Measurements from ENCODE around the gene CBY2. TPM values are rescaled to one million over a fixed set of nuclear protein-coding genes. Genes with fewer than 3 reads are reported as not detected.

The CBY2 gene
- polyA plus RNA-seq, 1 experiment: not detected

DNA sequence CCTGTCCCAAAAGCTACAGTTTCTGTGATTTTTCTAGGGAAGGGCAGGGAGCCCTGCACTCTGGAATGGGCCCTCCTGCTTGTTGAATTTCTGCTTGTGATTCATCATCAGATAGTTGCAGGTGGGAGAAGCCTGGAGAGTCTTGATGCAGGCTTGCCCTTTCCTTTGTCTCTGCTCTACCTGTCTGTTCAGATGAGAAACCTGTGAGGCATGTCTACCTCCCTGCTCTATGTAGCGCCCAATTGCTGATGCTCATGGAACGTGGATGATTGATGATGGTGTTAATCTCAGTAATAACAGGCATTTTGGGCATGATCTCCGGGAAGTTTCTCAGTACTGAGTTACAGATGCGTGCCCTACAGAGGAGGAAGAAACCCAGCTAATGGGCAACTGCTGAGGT, 10.9 kb upstream of the CBY2 start:
- CTCF ChIA-PET: interaction anchor here (1.8 kb wide), 1 partner anchor 15 kb away, joined by 4 read pairs; no protein-coding TSS in a partner anchor
- no peak for DNase-seq (ENCODE audit: low read depth)
- POLR2A ChIA-PET: no interaction called here
- TF ChIP-seq, protein P1, sequence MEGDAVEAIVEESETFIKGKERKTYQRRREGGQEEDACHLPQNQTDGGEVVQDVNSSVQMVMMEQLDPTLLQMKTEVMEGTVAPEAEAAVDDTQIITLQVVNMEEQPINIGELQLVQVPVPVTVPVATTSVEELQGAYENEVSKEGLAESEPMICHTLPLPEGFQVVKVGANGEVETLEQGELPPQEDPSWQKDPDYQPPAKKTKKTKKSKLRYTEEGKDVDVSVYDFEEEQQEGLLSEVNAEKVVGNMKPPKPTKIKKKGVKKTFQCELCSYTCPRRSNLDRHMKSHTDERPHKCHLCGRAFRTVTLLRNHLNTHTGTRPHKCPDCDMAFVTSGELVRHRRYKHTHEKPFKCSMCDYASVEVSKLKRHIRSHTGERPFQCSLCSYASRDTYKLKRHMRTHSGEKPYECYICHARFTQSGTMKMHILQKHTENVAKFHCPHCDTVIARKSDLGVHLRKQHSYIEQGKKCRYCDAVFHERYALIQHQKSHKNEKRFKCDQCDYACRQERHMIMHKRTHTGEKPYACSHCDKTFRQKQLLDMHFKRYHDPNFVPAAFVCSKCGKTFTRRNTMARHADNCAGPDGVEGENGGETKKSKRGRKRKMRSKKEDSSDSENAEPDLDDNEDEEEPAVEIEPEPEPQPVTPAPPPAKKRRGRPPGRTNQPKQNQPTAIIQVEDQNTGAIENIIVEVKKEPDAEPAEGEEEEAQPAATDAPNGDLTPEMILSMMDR (IDR thresholded peaks at IDR 0.05; ENCODE audit: insufficient read depth, low read depth, low read length): no peak
- no peaks in the 10 kb centered on the region; the same call in 1 of the 2 replicates for H3K27me3 ChIP-seq (ENCODE audit: control insufficient read depth, insufficient read depth, low read length)
- H3K36me3 ChIP-seq (ENCODE audit: control insufficient read depth, insufficient read depth, low read length): no peaks in the 10 kb centered on the region
- no peak overlapping the region for H3K4me3 ChIP-seq (ENCODE audit: low read depth, low read length)

- CTCF ChIA-PET: interaction anchor here (1.8 kb wide), 1 partner anchor 15 kb away, joined by 4 read pairs; no protein-coding TSS in a partner anchor
- H3K36me3 ChIP-seq (ENCODE audit: control insufficient read depth, insufficient read depth, low read length): no peaks in the 10 kb centered on the region
- POLR2A ChIA-PET: no interaction called here
- TF ChIP-seq, protein P1 (IDR thresholded peaks at IDR 0.05; ENCODE audit: insufficient read depth, low read depth, low read length): no peak
- H3K4me3 ChIP-seq (ENCODE audit: low read depth, low read length): no peak overlapping the region
- no peaks in the 10 kb centered on the region; the same call in 1 of the 2 replicates for H3K27me3 ChIP-seq (ENCODE audit: control insufficient read depth, insufficient read depth, low read length)
- no peak for DNase-seq (ENCODE audit: low read depth)
Measured at GRCh38 chr13:45691667-45692066, 10.5 kb upstream of the CBY2 start.

- Histone ChIP-seq H3K4me3 (ENCODE audit: low read depth, low read length) (no peak overlapping the region), H3K36me3 (ENCODE audit: control insufficient read depth, insufficient read depth, low read length) (no peaks in the 10 kb centered on the region), H3K27me3 (ENCODE audit: control insufficient read depth, insufficient read depth, low read length) (no peaks in the 10 kb centered on the region; the same call in 1 of the 2 replicates)
- no peak for DNase-seq (ENCODE audit: low read depth)
- TF ChIP-seq, protein P1 (IDR thresholded peaks at IDR 0.05; ENCODE audit: insufficient read depth, low read depth, low read length): no peak
- ChIA-PET CTCF (interaction anchor here (1.1 kb wide), 1 partner anchor 11 kb away, joined by 3 read pairs; no protein-coding TSS in a partner anchor), POLR2A (no interaction called here)
Measured at GRCh38 chr13:45695198-45695730, 6.9 kb upstream of the CBY2 start.

DNA sequence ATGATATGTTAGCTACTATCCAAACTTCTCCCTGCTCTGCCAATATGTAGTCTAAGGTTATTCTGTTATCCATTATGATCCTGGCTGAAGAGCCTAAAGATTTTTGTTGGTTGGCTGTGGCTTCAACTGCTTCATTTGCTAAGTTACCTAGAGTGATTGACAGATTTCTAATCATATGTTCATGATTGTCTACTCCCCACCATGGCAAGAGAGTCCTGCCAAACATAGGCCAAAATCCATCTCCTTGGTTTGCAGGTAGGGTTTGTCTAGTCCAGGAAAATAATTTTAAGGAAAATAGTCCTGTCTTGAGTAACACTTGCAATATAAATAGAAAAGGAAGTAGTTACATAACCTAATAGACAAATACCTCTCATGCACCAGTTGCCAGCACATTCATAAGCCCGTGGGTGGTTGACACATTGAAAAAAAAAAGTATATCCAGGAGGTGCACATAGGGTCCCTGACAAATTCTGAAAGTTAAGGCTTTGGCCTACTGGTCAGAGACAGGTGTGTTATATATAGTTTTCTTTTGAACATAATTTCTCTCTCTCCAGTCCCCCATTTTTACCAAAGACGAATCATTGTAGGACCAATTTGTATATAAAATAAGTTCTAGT, 5.4 kb upstream of the CBY2 start:
- DNase-seq (ENCODE audit: low read depth): no peak
- Histone ChIP-seq H3K4me3 (ENCODE audit: low read depth, low read length) (no peak overlapping the region), H3K36me3 (ENCODE audit: control insufficient read depth, insufficient read depth, low read length) (no peaks in the 10 kb centered on the region), H3K27me3 (ENCODE audit: control insufficient read depth, insufficient read depth, low read length) (no peaks in the 10 kb centered on the region; the same call in 1 of the 2 replicates)
- ChIA-PET POLR2A (no interaction called here), CTCF (no interaction called here)
- TF ChIP-seq, protein P1 (IDR thresholded peaks at IDR 0.05; ENCODE audit: insufficient read depth, low read depth, low read length): no peak

GRCh38 chr13:45700971-45701900, 884 bp upstream of the CBY2 start:
- ChIA-PET CTCF (interaction anchor here (1.0 to 1.4 kb wide), 2 partner anchors 18 to 26 kb away, joined by 3 read pairs; no protein-coding TSS in a partner anchor), POLR2A (no interaction called here)
- Histone ChIP-seq H3K4me3 (ENCODE audit: low read depth, low read length) (no peak overlapping the region), H3K27me3 (ENCODE audit: control insufficient read depth, insufficient read depth, low read length) (peaks cover 3% of the 10 kb centered on the region; the same call in 1 of the 2 replicates), H3K36me3 (ENCODE audit: control insufficient read depth, insufficient read depth, low read length) (no peaks in the 10 kb centered on the region)
- no peak for DNase-seq (ENCODE audit: low read depth)
- TF ChIP-seq, protein P1 (IDR thresholded peaks at IDR 0.05; ENCODE audit: insufficient read depth, low read depth, low read length): no peak
